Spinal cord (tissue), 10 donors: Measurements from ENCODE around the gene ARSI. TPM values are rescaled to one million over a fixed set of nuclear protein-coding genes. Genes with fewer than 3 reads are reported as not detected.
"Not testable (repeated sequence)": the region's sequence is repeated elsewhere in the genome, so short reads cannot be mapped to it uniquely, and the experiment has no call there.

Experiments used
- DNase-seq, 6 donors: peaks; one replicate each; pipeline versions ENCODE4 v3.0.0 to v3.0.0-alpha.2; 2013 to 2015; ENCODE audit warnings: low spot score in 6 of 6, low read depth in 4 of 6
- H3K27ac ChIP-seq: one replicate; pipeline ENCODE4 v1.5.1; 2013; ENCODE audit warnings: low read depth, low read length, control low read depth
- H3K27me3 ChIP-seq: one replicate; pipeline ENCODE4 v1.6.1; 2013; ENCODE audit warnings: low read length; ENCODE audit not compliant: control insufficient read depth, insufficient read depth
- H3K36me3 ChIP-seq: one replicate; pipeline ENCODE4 v1.6.1; 2013; ENCODE audit warnings: low read length; ENCODE audit not compliant: control insufficient read depth, insufficient read depth
- H3K4me1 ChIP-seq: one replicate; pipeline ENCODE4 v1.6.1; 2013; ENCODE audit warnings: low read length; ENCODE audit not compliant: control insufficient read depth, insufficient read depth
- H3K4me3 ChIP-seq: one replicate; pipeline ENCODE4 v1.5.1; 2013; ENCODE audit warnings: low read depth, low read length, control low read depth
- H3K9me3 ChIP-seq: one replicate; pipeline ENCODE4 v1.6.1; 2013; ENCODE audit warnings: low read length; ENCODE audit not compliant: control insufficient read depth, insufficient read depth
- WGBS: methylation state at CpG from one replicate; pipeline ENCODE4 v1.1.5; 2013; ENCODE audit warnings: missing lambda C conversion rate; ENCODE audit not compliant: insufficient coverage; 5-methylcytosine and 5-hydroxymethylcytosine counted together
- polyA plus RNA-seq, 2 donors: library from polyadenylated mRNA; unstranded; fragments of 120-200 nt; gene quantifications; one replicate each; pipeline ENCODE4 v1.2.1, GENCODE V29; 2013; ENCODE audit not compliant: insufficient read length in 2 of 2
- total RNA-seq, 2 donors: library from RNA; depleted of rRNA in 1 of 2; stranded (reverse); fragments of 120-200 nt in 1 of 2; fragments of >200 nt in 1 of 2; gene quantifications; one replicate each; pipeline versions ENCODE4 v1.2.3 to v1.2.4, GENCODE V29; 2013 to 2014
- donor health status: healthy.

The ARSI gene
- total and polyA plus RNA-seq, 4 donors, result 1.3 to 17.5 (median 5.2) TPM

DNA sequence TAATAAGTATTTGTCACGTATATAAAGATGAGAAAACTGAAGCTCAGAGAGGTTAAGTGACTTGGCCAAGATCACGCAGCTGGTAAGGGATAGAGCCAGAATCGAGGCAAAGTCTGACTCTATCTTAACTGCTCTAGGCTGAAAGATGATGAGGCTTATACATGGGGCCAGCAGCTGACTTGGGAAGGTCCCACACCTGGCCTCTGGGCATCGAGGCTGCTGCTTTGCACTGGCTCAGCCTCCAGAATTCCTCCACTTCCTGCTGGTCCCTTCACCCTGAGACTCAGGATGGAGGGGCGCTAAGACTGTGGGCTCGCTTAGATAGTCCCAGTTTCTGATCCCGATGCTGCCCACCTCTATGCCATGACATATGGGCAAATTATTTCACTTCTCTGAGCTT, 48.3 kb downstream of the ARSI start:
- H3K4me1 ChIP-seq, result peaks cover 29% of the 10 kb centered on the region
- no peak overlapping the region for H3K4me3 ChIP-seq
- peaks cover 36% of the 10 kb centered on the region for H3K36me3 ChIP-seq
- H3K27me3 ChIP-seq, result no peaks in the 10 kb centered on the region
- no peak for DNase-seq
- no peak overlapping the region for H3K27ac ChIP-seq
- H3K9me3 ChIP-seq, result no peaks in the 10 kb centered on the region
- WGBS, result 79% methylated on average over 7 of the region's 7 CpGs

- no peak overlapping the region for H3K4me3 ChIP-seq
- WGBS, result 75% methylated on average over 9 of the region's 10 CpGs
- no peaks in the 10 kb centered on the region for H3K9me3 ChIP-seq
- H3K27me3 ChIP-seq, result no peaks in the 10 kb centered on the region
- peaks cover 41% of the 10 kb centered on the region for H3K36me3 ChIP-seq
- H3K27ac ChIP-seq, result no peak overlapping the region
- no peak for DNase-seq
- peaks cover 29% of the 10 kb centered on the region for H3K4me1 ChIP-seq
Measured at GRCh38 chr5:150253416-150254208, 49.1 kb downstream of the ARSI start.

GRCh38 chr5:150252489-150252888, 50.2 kb downstream of the ARSI start:
- Histone ChIP-seq H3K36me3 (peaks cover 46% of the 10 kb centered on the region), H3K4me3 (no peak overlapping the region), H3K27me3 (no peaks in the 10 kb centered on the region), H3K9me3 (no peaks in the 10 kb centered on the region), H3K4me1 (peaks cover 20% of the 10 kb centered on the region), H3K27ac (no peak overlapping the region)
- no peak for DNase-seq
- 95% methylated on average over 6 of the region's 6 CpGs for WGBS

DNA sequence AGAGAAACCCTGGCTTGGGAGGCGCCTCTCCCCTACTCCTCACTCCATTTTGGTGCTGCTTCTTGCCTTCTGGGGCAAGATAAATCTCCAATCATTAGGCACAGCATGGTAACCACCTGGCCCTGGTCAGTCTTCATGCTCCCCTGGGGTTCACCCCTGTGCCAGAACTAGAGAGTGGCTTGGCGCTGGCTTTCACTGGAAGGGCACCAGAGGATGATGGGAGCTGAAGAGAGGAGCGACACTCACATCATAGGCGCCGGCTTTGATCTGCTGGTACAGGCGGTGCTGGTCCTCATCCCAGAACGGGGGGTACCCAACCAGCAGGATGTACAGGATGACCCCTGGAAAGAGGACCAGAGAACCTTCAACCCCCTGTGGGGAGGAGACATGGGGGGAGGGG, 51.2 kb downstream of the ARSI start:
- no peak for DNase-seq
- no peaks in the 10 kb centered on the region for H3K9me3 ChIP-seq
- WGBS, result 85% methylated on average over 3 of the region's 7 CpGs
- no peak overlapping the region for H3K4me3 ChIP-seq
- H3K36me3 ChIP-seq, result peaks cover 53% of the 10 kb centered on the region
- no peak overlapping the region for H3K27ac ChIP-seq
- no peaks in the 10 kb centered on the region for H3K27me3 ChIP-seq
- H3K4me1 ChIP-seq, result peaks cover 18% of the 10 kb centered on the region

GRCh38 chr5:150249744-150250143, 53.0 kb downstream of the ARSI start:
- Histone ChIP-seq H3K27me3 (no peaks in the 10 kb centered on the region), H3K4me1 (peaks cover 6% of the 10 kb centered on the region), H3K36me3 (peaks cover 62% of the 10 kb centered on the region), H3K9me3 (no peaks in the 10 kb centered on the region), H3K4me3 (no peak overlapping the region), H3K27ac (no peak overlapping the region)
- 81% methylated on average over 3 of the region's 5 CpGs for WGBS
- no peak for DNase-seq

DNA sequence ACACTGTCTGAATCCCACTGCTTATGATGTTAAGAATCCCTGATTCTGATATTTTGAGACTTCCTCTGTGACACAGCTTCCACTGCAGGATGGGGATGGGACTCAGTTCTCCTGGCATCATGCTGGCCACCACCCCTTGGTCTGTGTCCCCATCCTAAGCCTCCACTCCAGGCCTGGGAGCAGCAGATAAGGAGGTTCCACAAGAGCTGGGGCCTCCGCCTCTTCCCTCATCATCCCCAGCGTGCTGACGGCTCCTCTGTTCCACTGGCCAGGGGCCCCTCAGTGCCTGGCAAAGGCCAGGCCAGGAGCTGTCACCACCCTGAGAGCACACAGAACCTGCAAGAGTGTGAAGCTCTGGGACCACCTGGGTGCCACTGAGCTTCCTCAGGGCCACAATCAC, 53.8 kb downstream of the ARSI start:
- no peaks in the 10 kb centered on the region for H3K27me3 ChIP-seq
- H3K4me3 ChIP-seq, result no peak overlapping the region
- no peak overlapping the region for H3K27ac ChIP-seq
- DNase-seq, result no peak
- H3K36me3 ChIP-seq, result peaks cover 68% of the 10 kb centered on the region
- H3K4me1 ChIP-seq, result peaks cover 11% of the 10 kb centered on the region
- H3K9me3 ChIP-seq, result no peaks in the 10 kb centered on the region
- WGBS, result 91% methylated on average over 3 of the region's 3 CpGs

GRCh38 chr5:150248493-150248892, 54.2 kb downstream of the ARSI start:
- H3K4me3 ChIP-seq, H3K9me3 ChIP-seq, DNase-seq, H3K27me3 ChIP-seq, H3K27ac ChIP-seq: not testable (repeated sequence)
- no CpG with 5 or more reads among the region's 6 CpGs for whole genome bisulfite sequencing
- Histone ChIP-seq H3K36me3 (peaks cover 67% of the 10 kb centered on the region), H3K4me1 (peaks cover 11% of the 10 kb centered on the region)

- Histone ChIP-seq H3K27me3 (no peaks in the 10 kb centered on the region), H3K36me3 (peaks cover 61% of the 10 kb centered on the region), H3K4me3 (no peak overlapping the region), H3K4me1 (peaks cover 11% of the 10 kb centered on the region), H3K27ac (no peak overlapping the region), H3K9me3 (no peaks in the 10 kb centered on the region)
- DNase-seq, result no peak
- WGBS, result 90% methylated on average over 5 of the region's 9 CpGs
Measured at GRCh38 chr5:150247726-150248125, 55.0 kb downstream of the ARSI start.

DNA sequence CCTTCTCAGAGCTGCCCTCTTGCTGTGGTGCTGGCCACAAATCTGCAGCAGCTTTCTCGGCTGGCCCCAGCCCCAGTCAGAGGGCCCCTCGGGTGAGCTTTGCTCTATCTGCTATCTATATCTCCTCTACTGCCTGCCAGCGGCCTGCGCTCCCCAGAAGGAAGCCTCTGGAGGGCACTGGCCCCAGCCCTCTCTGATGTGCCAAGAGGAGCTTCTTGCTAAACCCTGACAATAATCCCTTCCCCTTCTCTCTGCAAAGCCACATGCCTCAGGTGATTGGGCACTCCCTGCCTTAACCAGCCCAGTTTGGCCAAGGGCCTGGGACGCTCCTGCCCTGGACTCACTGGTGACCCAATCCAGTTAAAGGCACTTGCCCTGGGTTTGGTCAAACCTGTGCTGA, 55.9 kb downstream of the ARSI start:
- peaks cover 13% of the 10 kb centered on the region for H3K4me1 ChIP-seq
- H3K36me3 ChIP-seq, result peaks cover 60% of the 10 kb centered on the region
- no peak overlapping the region for H3K27ac ChIP-seq
- no peak for DNase-seq
- no peaks in the 10 kb centered on the region for H3K9me3 ChIP-seq
- WGBS, result 84% methylated on average over 5 of the region's 5 CpGs
- no peak overlapping the region for H3K4me3 ChIP-seq
- H3K27me3 ChIP-seq, result no peaks in the 10 kb centered on the region

- no peaks in the 10 kb centered on the region for H3K27me3 ChIP-seq
Measured at GRCh38 chr5:150246429-150246828, 56.3 kb downstream of the ARSI start.

More at GRCh38 chr5:150246429-150246828, 56.3 kb downstream of the ARSI start:
- 75% methylated on average over 1 of the region's 5 CpGs for WGBS
- Histone ChIP-seq H3K27ac (no peak overlapping the region), H3K36me3 (peaks cover 59% of the 10 kb centered on the region), H3K4me1 (peaks cover 17% of the 10 kb centered on the region), H3K9me3 (no peaks in the 10 kb centered on the region), H3K4me3 (no peak overlapping the region)
- DNase-seq, result no peak
